Upper lobe of left lung (tissue), 4 donors: Measurements from ENCODE around the gene CHCHD6.

ENCODE experiments used
- CTCF ChIP-seq, 6 experiments: fragments of 450-650 bp in 4 of 6; fragments of 200-600 bp in 2 of 6; sonication (generic) in 2 of 6; IDR thresholded peaks; one replicate each; pipeline ENCODE4 v1.5.1; 2016 to 2019; ENCODE audit warnings: antibody characterized with exemption in 6 of 6
- EP300 ChIP-seq, 4 donors: sonication (generic); formaldehyde crosslinking; IDR thresholded peaks; one replicate each; pipeline ENCODE4 v1.5.1; 2017; ENCODE audit warnings: antibody characterized with exemption in 4 of 4, control low read depth in 2 of 4
- POLR2A ChIP-seq, 4 donors: fragments of 450-650 bp; IDR thresholded peaks; one replicate each; pipeline ENCODE4 v1.5.1; 2016 to 2017; ENCODE audit warnings: antibody characterized with exemption in 4 of 4, mild to moderate bottlenecking in 2 of 4

GRCh38 chr3:126923423-126923822, 219.4 kb downstream of the CHCHD6 start:
- no peak for TF ChIP-seq CTCF (IDR thresholded peaks at IDR 0.05)
- TF ChIP-seq EP300 (IDR thresholded peaks at IDR 0.05), result no peak
- TF ChIP-seq POLR2A (IDR thresholded peaks at IDR 0.05), result no peak
